HG02870 (cell line): ENCODE measurements around the gene ATXN1.
A peak's percentile ranks its signal among the peaks of the same experiment; 100 is the strongest.
"Not testable (repeated sequence)": the region's sequence is repeated elsewhere in the genome, so short reads cannot be mapped to it uniquely, and the experiment has no call there.

Source experiments
- ATAC-seq: cut with Tn5 transposase; IDR thresholded peaks from one replicate; pipeline ENCODE4 v1.9.1; 2021; ENCODE audit warnings: mild to moderate bottlenecking, moderate library complexity; ENCODE audit not compliant: unreplicated experiment

The ATXN1 gene

GRCh38 chr6:16625291-16626265, 135.7 kb downstream of the ATXN1 start:
- no peak for ATAC-seq

- ATAC-seq, result no peak
These were observed 136.5 kb downstream of the ATXN1 start for GRCh38 chr6:16624636-16625290.

DNA sequence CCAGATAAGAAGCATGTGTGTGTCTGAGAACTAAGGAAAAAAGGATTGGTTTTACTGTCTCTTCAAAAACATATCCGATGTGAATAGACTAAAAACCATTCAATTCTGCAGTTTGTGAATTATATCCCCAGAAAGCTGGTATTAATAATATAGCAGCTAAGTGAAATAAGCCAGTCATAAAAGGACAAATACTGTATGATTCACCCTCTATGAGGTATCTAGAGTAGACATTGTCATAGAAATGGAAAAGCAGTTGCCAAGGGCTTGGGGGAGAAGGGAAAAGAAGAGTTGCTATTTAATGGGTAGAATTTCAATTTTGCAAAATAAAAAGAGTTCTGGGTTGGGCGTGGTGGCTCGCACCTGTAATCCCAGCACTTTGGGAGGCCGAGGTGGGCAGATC, 137.5 kb downstream of the ATXN1 start:
- no peak for ATAC-seq

- ATAC-seq, result no peak
These were observed 138.1 kb downstream of the ATXN1 start for GRCh38 chr6:16623029-16623653.

DNA sequence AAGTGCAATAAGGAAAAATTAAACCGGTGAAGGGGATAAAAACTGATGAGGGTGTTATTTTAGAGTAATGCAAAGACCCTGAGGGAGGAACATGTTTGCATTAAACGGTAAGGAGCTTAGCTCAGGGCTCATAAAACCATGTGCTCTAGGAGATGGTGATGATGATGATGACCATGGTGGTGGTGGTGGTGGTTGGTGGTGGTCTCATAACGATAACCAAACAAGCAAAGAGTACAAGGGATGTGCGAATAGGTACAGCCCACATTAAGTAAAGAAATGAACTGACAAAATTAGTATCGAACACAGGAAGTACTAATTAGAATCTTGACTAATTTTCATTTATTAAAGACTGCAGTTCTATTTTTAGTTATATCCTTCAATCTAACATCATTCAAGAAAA, 139.1 kb downstream of the ATXN1 start:
- ATAC-seq, result no peak

GRCh38 chr6:16621002-16621401, 140.3 kb downstream of the ATXN1 start:
- ATAC-seq, result no peak

DNA sequence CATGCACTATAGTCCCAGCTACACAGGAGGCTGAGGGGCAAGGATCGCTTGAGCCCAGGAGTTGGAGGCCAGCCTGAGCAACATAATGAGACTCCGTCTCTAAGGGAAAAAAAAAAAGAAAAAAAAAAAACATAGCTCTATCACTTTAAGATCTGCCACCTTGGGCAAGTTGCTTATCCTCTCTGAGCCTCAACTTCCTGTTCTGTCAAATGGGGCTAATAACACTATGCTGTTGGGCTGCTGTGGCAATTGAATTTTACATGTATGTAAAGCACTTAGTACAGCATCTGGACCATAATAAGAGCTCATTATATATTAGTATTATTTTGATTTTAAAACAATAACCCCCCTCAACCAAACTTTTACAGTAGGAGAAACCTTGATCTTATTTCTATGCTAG, 141.5 kb downstream of the ATXN1 start:
- ATAC-seq, result no peak

DNA sequence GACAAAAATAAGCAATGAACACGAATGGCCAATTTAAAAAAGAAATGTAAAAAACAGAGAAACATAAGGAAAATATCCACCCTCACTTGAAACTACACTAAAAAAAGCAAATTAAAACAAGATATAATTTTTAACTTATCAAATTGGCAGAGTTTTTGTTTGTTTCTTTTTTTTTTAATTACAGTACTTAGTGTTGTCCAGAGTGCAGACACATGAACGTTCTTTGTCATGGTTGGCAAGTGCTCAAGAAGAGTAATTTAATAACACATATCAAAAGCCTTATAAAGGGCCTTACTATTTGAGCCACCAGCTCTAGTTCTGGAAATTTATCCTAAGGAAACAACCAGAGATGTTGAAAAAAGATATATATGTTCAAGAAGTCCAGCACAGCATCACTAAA, 142.3 kb downstream of the ATXN1 start:
- ATAC-seq, result no peak

GRCh38 chr6:16615215-16615614, 146.0 kb downstream of the ATXN1 start:
- ATAC-seq, result not testable (repeated sequence)

DNA sequence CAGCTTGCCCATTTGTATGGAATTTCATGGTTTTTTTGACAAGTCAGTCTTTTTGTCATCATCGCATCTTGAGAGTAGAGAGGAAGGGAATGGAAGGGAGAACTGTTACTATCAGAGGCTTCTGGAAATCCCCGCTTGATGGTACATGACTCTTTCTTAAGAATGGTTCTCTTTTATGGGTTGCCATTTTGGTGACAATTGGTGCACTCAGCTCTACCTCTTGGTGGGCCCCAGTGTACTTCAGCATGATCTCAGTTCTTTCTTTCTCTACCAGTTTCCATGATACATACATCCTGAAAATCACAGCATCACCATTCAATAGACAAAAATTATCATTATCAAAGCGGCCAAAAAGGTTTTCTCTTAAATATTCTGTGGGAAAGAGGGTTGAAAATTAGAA, 147.1 kb downstream of the ATXN1 start:
- ATAC-seq, result not testable (repeated sequence)

GRCh38 chr6:16613504-16613903, 147.8 kb downstream of the ATXN1 start:
- not testable (repeated sequence) for ATAC-seq

GRCh38 chr6:16608444-16608843, 152.8 kb downstream of the ATXN1 start:
- no peak for ATAC-seq

GRCh38 chr6:16602035-16602434, 159.2 kb downstream of the ATXN1 start:
- peak; percentile 96 for ATAC-seq

DNA sequence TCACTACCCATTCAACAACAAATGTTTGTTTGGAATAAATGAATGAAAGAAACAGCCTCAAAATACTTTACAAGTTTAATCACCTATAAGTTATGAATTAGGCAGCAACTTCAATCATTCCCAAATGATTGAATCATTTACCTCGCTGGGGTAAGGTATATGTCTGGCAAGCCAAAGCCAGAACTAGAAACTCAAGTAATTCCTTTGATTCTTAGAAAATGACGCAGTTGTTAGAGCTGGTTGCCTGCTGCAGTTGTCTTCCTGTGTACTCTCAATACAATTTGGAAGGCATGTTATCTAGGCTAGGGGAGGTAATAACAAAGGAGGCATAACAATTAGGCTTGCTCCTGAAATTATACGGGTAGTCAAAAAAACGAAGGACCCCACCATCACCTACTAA, 160.6 kb downstream of the ATXN1 start:
- no peak for ATAC-seq

GRCh38 chr6:16600026-16600425, 161.2 kb downstream of the ATXN1 start:
- no peak for ATAC-seq

- ATAC-seq, result no peak
These were observed 164.5 kb downstream of the ATXN1 start for GRCh38 chr6:16596616-16597331.

DNA sequence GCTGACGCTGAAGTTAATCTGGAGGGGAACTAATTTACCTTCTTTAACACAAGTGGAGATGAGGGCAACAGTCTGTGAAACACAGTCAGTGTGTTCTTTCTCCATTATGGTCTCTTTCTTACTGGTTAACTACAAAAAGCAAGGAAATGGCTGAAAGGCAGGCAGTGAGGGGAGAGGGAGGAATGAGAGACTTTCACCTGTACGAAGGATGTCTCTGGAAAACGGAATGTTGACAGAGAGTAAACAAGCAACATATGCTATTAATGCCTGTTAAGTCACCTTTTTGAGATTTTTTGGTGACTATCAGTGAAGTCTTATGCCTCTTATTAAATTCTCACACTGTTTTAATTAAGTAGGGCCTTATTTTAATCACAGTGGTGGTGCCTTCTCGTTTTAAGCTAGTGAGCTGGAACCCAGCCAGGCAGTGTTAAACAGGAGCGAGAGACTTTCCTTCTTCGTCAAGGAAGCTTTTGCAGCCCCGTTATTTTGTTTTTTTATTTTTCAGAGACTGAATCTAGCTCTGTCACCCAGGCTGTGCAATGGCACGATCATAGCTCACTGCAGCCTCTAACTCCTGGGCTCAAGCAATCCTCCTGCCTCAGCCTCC, 165.6 kb downstream of the ATXN1 start:
- ATAC-seq, result no peak

DNA sequence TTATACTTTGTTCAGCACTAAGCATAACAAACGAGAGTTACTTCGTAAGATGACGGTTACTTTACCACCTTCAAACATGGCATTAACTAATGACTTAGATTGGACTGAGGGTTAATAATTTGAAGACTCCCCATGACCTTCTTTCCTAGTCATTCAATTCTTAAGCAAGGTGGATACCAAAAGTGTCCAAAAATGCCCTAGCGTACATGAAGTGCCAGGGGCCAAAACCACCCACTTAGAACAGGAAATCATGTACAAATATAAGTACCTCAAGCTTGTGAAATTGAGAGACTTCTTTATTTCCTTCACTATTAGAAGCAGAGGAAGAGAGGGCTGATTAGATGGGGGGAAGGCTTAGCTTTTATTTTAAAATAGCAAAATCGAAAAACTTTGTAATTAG, 166.4 kb downstream of the ATXN1 start:
- no peak for ATAC-seq

DNA sequence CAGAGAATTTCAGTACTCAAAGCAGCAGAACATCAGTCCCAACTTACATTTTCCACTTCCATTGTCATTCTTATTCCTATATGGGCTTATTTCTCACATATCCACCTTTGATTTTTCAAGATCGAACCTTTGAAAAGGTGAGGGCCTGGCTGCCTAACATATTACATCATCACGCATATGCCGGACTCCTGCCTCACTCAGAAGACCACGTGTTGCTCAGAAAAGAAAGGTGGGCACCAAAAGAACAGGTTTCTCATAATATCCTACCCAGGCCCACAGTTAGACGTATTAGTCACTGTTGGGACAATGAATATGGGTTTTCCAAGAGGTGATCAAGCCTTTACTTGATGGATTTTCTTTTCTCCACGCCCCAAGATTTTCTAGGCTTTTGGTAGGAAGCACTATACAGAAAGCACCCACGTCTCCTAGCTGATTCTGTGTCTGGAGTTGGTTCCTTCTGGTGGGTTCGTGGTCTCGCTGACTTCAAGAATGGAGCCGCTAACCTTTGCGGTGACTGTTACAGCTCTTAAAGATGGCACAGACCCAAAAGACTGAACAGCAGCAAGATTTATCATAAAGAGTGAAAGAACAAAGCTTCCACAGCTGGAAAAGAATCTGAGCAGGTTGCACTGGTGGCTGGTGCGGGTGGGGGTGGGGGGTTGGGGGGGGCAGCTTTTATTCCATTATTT, 168.9 kb downstream of the ATXN1 start:
- peak; percentile 9 for ATAC-seq
